Measurements from ENCODE around the gene APPL2.

DNA sequence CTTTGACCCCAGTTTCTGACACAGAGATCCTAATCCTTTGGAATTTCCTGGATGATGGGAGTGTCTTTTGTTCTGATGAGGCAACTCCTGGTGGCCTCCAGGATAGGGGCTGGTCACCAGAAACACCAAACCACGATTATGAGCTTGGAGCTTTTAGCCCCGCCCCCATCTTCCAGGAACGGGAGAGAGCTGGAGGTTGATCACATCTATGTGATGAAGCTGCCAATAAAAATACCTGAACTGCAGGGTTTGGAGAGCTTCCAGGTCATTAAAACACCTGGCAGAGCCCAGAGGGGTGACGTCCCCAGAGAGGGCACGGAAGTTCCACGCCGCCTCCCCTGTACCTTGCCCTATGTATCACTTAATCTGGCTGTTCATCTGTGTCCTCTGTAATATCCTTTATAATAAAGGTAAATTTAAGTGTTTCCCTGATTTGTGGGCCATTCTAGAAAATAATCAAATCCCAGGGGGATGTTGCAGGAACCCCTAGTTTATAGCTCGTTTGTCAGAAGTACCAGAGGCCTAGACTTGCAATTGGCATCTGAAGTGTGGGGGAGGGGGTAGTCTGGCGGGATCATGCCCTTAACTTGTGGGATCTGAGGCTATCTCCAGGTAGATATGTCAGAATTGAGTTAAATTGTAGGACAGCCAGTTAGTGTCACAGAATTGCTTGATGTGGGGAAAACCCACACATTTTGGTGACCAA, 21.2 kb downstream of the APPL2 start:
- TF ChIP-seq, protein P1, sequence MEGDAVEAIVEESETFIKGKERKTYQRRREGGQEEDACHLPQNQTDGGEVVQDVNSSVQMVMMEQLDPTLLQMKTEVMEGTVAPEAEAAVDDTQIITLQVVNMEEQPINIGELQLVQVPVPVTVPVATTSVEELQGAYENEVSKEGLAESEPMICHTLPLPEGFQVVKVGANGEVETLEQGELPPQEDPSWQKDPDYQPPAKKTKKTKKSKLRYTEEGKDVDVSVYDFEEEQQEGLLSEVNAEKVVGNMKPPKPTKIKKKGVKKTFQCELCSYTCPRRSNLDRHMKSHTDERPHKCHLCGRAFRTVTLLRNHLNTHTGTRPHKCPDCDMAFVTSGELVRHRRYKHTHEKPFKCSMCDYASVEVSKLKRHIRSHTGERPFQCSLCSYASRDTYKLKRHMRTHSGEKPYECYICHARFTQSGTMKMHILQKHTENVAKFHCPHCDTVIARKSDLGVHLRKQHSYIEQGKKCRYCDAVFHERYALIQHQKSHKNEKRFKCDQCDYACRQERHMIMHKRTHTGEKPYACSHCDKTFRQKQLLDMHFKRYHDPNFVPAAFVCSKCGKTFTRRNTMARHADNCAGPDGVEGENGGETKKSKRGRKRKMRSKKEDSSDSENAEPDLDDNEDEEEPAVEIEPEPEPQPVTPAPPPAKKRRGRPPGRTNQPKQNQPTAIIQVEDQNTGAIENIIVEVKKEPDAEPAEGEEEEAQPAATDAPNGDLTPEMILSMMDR (IDR thresholded peaks at IDR 0.05) = no peak
- no peak for TF ChIP-seq POLR2A (IDR thresholded peaks at IDR 0.05)

Measured in stomach (tissue), 4 donors.